DOHH2 (cell line): Measurements from ENCODE around the gene FRAS1.

ENCODE experiments used
- CTCF ChIP-seq: fragments of 200-600 bp; sonication (generic); IDR thresholded peaks from one replicate; pipeline ENCODE4 v1.5.1; 2014; ENCODE audit warnings: antibody characterized with exemption, mild to moderate bottlenecking, low read depth, low read length; ENCODE audit not compliant: poor library complexity, severe bottlenecking
- EZH2phosphoT487 ChIP-seq: fragments of 200-600 bp; sonication (generic); IDR thresholded peaks from 2 replicates; pipeline ENCODE4 v1.6.1; 2017; ENCODE audit warnings: borderline replicate concordance, mild to moderate bottlenecking, antibody characterized with exemption, low read length, moderate library complexity, mixed read lengths

- TF ChIP-seq CTCF, result no peak
- no peak for TF ChIP-seq EZH2phosphoT487
These were observed 411.1 kb downstream of the FRAS1 start for GRCh38 chr4:78468272-78468671.
